T-helper 2 cell treated with Interferon-gamma antibody and Interleukin-4, amounts not matched to agents 100 ng/mL and 5 ng/mL, for 36 hours (primary cell): Measurements from ENCODE around the gene DSTYK. TPM values are rescaled to one million over a fixed set of nuclear protein-coding genes. Genes with fewer than 3 reads are reported as not detected.

Experiments
- intact Hi-C: fragments of 100-400 bp; cut with micrococcal nuclease; formaldehyde crosslinking; loops from one replicate; pipeline ENCODE4 v1.15.1; 2023
- total RNA-seq: library from RNA; stranded (reverse); gene quantifications from 2 replicates; pipeline ENCODE4 v1.2.3, GENCODE V29; 2022

Gene DSTYK
- total RNA-seq, result 8.4 and 8.7 TPM in 2 replicates

- intact Hi-C loops, result loop anchor here (1.0 to 5.0 kb wide), 5 partner anchors 16 to 563 kb away; partner anchors contain the start of genes RAB29 and TMCC2
Observed at GRCh38 chr1:205211169-205211838, at the start of gene DSTYK. TSS of gene DSTYK (minus strand) at chr1:205211702. CDS start at chr1:205211535, 167 bp downstream.

- intact Hi-C loops, result loop anchor here (5.0 kb wide), 1 partner anchor 198 kb away; no protein-coding TSS in a partner anchor
Observed at GRCh38 chr1:205259998-205260397, 48.5 kb upstream of the DSTYK start.

- intact Hi-C loops, result loop anchor here (5.0 kb wide), 1 partner anchor 197 kb away; no protein-coding TSS in a partner anchor
Observed at GRCh38 chr1:205259324-205259832, 47.9 kb upstream of the DSTYK start.

GRCh38 chr1:205258719-205259118 lies 47.2 kb upstream of the DSTYK start:
- intact Hi-C loops, result loop anchor here (5.0 kb wide), 1 partner anchor 196 kb away; no protein-coding TSS in a partner anchor

- intact Hi-C loops, result loop anchor here (5.0 kb wide), 1 partner anchor 196 kb away; no protein-coding TSS in a partner anchor
Observed at GRCh38 chr1:205258261-205258691, 46.8 kb upstream of the DSTYK start.

- intact Hi-C loops, result loop anchor here (5.0 kb wide), 1 partner anchor 195 kb away; no protein-coding TSS in a partner anchor
Observed at GRCh38 chr1:205257735-205258134, 46.2 kb upstream of the DSTYK start.

- intact Hi-C loops, result loop anchor here (1.0 to 5.0 kb wide), 5 partner anchors 28 to 282 kb away; no protein-coding TSS in a partner anchor
Observed at GRCh38 chr1:205256951-205257625, 45.6 kb upstream of the DSTYK start.

- intact Hi-C loops, result loop anchor here (1.0 to 5.0 kb wide), 5 partner anchors 27 to 281 kb away; no protein-coding TSS in a partner anchor
Observed at GRCh38 chr1:205255941-205256780, 44.7 kb upstream of the DSTYK start.

GRCh38 chr1:205251576-205251975 lies 40.1 kb upstream of the DSTYK start:
- intact Hi-C loops, result no loop called here

- intact Hi-C loops, result no loop called here
Observed at GRCh38 chr1:205250699-205251098, 39.2 kb upstream of the DSTYK start.

GRCh38 chr1:205249651-205250050 lies 38.1 kb upstream of the DSTYK start:
- intact Hi-C loops, result no loop called here

- intact Hi-C loops, result no loop called here
Observed at GRCh38 chr1:205248793-205249601, 37.5 kb upstream of the DSTYK start.

GRCh38 chr1:205247130-205247921 lies 35.8 kb upstream of the DSTYK start:
- intact Hi-C loops, result no loop called here

- intact Hi-C loops, result no loop called here
Observed at GRCh38 chr1:205246351-205247119, 35.0 kb upstream of the DSTYK start.

GRCh38 chr1:205245096-205245495 lies 33.6 kb upstream of the DSTYK start:
- intact Hi-C loops, result no loop called here

GRCh38 chr1:205244384-205244783 lies 32.9 kb upstream of the DSTYK start:
- intact Hi-C loops, result no loop called here

GRCh38 chr1:205243350-205244191 lies 32.1 kb upstream of the DSTYK start:
- intact Hi-C loops, result no loop called here
